Stimulated activated CD8-positive, alpha-beta memory T cell treated with anti-CD3 and anti-CD28 coated beads, Interleukin-12 subunit alpha, Interleukin-12 subunit beta, amount 100 ng/mL, for 24 hours (primary cell): ENCODE measurements around the gene PAF1.
A peak's percentile ranks its signal among the peaks of the same experiment; 100 is the strongest.

Source experiments
- DNase-seq: peaks from one replicate; pipeline ENCODE4 v3.0.0-alpha.2; 2020; ENCODE audit errors: extremely low read depth

Gene PAF1

DNA sequence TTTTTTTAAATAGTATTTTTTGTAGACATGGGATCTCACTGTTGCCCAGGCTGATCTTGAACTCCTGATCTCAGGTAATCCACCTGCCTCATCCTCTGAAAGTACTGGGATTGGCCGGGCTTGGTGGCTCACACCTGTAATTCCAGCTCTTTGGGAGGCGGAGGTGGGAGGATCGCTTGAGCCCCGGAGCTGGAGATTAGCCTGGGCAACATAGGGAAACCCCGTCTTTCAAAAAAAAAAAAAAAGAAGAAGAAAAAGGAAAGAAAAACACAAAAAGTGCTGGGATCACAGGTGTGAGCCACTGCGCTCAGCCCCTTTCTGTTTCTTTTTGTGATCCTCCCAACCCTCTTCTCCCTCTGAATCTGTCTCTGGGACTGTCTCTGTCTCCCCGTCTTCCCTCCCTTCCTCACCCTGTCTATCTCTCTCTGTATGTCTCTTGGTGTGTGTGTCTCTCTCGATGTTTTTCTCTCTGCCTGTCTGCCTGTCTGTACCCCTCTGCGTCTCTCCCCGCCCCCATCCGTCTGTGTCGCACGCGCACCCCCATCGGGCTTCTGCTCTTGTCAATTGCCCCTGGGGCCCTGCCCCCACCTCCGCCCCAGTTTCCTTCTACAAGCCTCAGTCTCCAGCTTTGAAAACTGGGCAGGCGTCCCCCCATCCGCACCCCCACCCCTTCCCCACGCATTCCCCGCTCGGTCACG is 15.2 kb upstream of the PAF1 start:
- DNase-seq = no peak

DNA sequence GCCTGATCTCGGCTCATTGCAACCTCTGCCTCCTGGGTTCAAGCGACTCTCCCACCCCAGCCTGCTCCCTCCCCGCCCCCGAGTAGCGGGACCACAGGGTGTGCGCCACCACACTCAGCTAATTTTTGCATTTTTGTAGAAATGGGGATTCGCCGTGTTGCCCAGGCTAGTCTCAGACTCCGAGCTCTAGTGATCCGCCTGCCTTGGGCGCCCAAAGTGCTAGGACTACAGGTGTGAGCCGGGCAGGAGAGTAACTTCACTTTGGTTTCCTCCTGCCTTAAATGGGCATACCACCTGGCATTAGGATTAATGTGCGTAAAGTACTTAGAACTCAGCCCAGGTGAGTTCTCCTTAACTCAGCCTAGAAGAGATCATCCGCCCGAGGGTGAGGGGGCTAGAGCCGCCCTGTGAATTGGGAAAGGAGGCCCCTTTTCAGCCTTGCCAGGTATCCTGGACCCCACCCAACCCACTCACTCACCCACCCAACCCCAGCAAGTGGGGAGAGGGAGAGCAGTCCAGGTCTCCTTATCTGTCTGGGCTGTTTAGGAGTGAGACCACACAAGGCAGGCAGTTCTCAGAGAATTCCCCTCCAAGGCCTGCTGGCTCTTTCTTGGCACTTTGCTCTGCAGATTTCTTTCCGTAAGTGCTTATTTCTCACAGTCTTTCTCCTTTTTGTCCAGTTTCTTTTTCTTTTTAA is 14.5 kb upstream of the PAF1 start:
- no peak for DNase-seq

DNA sequence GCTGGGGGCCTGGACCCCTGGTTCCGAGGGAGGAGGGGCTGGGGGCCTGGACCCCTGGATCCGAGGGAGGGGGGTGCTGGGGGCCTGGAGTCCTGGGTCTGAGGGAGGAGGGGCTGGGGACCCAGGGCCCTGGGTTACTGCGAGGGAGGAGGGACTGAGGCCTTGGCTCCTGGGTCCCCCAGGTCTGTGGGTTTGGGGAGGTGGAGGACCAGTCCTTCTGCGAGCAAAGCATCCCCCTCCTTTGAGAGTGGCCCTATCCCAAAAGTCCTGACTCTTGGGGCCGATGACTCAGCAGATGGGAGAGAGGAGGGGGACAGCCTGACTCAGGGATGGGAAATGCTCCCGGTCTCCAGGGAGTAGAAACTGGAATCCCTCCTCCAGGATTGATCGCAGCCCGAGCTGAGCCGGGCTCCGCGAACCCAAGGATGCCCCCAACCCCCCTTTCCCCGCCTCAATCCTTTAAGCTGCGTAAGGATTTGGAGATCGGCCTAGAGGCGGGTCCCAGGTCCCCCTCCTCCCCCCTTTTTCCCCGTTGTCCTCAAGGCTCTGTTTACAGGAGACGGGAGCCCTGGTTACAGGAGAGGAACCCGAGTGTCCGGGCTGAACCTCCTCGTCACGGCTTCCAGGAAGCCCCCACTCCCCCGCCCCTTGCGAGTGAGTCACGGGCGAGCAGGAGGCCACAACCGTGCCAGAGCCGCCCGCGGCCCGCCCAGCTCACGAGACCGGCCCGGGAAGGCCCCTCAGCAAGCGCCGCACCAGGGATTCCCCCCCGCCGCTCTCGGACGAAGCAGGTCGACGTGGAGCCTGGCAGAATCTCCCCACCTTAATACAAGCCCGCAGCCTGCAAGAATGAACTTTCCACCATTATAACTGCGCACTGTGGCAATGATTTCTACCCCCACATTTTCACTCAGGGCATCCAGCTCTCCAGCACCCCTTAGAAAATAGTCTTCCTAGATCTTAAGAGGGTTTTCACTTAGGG is 12.7 kb upstream of the PAF1 start:
- DNase-seq = peak; percentile 91

DNA sequence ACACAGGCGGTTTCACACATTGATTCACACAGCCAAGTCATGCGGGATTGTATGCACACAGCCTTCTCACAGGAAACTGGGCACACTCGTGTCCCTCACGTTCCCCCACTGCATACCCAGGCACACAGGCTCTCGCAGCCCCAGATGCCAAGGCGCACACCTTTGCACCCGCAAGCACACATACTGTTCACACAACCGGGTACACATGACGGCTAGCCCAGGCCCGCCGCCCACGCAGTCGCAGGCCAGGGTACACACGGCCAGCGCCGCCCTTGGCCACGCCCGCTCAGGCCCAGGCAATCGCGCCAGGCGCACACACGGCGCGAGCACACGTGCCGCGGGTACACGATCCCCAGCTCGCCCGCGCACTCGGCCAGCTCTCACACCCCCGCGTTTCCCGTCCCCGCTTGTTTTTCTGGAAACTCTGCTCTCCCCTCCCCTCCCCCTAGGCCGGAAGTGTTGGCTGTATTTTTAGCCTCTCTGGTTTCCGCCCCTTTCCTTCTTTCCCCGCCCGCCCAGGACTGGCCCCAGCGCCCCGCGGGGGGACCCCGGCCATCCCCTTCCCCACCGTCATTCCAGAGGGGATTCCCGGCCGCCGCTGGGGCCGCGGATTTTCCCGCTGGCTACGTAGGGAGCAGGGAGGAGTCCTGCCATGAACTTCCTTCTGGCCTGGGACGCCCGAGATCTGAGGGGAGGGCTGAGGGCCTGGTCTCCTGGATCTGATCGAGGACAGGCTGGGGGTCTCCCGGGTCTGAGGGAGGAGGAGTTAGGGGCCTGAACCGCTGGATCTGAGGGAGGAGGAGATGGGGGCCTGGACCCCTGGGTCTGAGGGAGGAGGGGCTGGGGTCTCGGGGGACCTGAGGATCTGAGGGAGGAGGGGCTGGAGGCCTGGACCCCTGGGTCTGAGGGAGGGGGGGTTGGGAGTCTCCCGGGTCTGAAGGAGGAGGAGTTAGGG is 11.7 kb upstream of the PAF1 start:
- DNase-seq = peak; percentile 69

DNA sequence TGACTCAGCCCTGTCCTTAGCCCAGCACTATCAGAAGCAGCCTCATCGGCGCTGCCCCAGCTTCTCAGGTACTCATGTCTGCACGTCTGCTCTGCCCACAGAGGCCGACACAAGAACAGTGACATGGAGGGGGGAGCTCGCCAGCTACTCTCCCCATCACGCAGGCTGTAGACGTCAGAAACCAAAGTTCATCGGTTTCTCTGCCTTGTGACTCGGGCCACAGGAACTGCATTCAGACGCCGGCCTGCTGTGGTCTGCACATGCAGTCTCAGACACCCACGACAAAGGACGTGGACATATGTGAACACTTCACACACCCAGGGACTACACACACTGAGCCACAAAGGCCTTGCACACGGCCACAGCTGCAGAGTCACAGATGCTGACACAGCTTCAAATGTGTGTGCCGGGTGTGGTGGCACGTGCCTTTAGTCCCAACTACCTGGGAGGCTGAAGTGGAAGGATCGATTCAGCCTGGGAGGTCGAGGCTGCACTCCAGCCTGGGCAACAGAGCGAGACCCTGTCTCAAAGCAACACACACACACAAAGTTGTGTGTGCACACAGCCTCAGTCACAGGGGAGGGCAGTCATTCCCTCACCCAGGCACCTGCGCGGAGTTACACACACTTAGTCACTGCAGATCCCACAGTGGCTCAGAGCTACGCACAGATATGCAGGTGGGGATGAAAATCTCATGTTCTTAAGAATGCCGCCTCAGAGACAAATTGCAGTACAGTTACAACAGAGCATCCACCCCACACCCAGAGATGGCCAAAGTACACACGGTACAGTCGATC is 10.8 kb upstream of the PAF1 start:
- peak; percentile 61 for DNase-seq

DNA sequence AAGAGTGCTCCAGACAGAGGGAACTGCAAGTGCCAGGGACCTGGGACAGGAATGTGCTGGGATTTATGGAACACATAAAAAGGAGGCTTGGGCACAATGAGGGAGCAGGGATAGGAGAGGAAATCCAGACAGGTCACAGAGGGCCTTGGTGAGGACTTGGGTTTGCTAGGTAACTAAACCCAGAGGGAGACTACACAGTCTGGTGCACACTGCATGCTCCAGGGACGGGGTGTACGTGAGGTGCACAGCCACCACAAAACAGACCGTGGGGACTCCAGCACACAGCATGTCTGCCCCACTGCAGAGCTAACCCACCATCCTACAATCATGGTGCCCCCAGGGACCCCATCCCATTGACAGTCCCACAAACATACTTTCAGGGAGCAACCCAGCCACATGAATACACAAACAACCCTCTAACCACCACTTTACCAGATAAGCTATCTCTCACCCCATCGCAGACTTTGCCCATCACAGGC is 10.2 kb upstream of the PAF1 start:
- no peak for DNase-seq

DNA sequence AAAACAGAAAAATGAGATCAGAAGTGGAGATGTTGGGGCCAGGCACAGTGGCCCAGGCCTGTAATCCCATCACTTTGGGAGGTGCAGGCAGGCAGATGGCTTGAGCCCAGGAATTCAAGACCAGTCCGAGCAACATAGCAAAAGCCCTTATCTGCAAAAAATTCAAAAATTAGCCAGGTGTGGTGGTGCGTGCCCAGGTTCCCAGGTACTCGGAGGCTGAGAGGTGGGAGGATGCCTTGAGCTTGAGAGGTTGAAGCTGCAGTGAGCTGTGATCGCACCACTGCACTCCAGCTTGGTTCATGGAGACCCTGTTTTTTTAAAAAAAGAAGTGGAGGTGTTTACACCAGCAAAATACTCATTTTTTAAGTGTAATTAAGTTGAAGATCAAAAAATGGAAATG is 9.2 kb upstream of the PAF1 start:
- DNase-seq = no peak

DNA sequence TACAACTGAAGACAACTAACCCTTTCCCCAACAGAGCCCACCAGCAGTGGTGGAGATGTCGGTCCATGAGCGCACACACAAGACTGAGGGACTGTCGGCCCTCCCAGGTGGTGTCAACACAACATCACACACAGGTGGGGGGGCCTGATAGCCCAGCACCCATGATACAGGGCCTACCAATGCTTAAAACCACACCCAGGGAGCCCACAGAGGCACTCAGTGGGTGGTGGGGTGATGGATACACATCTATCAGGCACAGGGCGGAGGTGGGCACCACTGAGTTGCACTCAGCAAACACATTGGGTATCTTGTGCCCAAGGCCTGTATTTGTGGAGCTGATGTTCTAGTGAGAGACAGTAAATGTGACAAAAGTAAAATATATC is 8.8 kb upstream of the PAF1 start:
- DNase-seq = no peak

DNA sequence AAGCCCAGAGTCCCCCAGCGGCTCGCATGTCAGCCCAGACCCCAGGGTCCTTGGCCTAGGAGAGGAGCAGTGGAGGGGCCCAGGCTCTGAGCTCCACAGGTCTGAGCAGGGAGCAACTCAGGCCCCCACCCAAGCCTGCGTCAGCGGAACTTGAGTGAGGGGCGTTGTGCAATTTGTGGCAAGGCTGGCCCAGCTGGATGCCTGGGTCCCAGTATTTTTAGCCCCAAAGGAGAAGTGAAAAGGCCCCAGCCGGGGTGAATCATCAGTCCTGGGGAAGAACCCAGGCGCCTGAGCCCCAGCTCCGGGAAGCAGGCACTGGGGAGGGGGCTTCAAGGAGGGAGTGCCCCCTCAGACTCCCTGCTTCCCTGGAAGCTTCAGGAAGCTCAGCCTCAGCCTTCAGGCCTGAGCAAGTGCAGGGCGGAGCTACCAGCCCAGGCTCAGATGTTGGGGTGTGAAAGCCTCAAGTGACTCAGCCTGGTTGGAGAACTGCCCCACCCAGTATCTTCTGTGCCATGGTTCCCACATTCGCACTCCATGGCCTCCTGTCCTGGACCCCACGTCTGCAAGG is 7.5 kb upstream of the PAF1 start:
- DNase-seq = no peak

DNA sequence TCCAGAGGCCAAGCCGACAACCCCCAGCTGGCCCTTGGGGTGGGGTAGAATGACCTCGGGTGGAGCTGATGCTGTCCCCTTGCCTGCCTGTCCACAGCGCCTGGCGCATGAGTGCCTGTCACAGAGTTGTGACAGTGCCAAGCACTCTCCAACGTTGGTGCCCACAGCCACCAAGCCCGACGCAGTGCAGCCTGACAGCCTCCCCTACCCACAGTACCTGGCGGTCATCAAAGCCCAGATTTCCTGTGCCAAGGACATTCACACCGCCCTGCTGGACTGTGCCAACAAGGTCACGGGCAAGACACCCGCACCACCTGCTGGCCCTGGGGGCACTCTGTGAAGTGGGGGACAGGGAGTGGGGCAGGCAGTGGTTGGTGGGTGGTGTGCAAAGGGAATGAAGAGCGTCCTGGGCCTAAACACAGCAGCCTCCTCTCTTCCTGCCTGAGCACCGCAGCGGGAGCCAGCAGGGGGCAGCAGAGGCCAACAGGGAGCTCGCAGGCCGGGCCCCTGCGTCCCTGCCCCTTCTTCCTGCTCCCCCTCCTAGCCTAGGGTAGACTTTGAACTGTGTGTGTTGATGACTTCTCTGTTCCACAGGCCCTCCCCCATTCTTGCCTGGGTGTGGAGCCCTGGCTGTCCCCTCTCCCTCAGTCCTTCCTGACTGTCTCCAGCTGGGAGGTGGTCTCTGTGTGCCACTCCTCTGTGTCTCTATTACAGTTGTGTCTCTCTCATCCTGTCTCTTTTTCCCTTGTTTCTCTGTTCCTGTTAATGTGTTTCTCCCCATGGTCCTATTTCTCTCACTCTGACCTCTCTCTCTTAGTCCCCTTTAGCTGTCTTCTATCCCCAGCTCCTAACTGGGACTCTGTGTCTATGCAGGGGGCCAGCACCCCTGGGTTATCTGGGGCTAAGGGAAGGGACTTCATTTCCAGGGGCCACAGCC is 6.7 kb upstream of the PAF1 start:
- DNase-seq = peak; percentile 84

DNA sequence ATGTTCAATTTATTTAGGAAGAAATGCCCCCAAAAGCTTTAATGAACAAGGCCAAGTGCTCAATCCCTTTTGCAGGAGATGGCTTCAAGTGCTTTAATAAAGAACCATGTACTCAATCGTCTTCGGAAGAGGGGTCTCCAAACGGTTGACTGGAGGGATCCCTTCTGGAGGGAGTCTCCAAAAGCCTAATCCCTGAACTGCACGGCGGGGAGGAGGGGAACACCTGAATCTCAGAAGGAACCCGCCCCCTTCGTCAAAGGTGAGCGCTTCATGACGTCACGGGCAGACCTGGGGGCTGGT is 505 bp downstream of the PAF1 start:
- DNase-seq = no peak

DNA sequence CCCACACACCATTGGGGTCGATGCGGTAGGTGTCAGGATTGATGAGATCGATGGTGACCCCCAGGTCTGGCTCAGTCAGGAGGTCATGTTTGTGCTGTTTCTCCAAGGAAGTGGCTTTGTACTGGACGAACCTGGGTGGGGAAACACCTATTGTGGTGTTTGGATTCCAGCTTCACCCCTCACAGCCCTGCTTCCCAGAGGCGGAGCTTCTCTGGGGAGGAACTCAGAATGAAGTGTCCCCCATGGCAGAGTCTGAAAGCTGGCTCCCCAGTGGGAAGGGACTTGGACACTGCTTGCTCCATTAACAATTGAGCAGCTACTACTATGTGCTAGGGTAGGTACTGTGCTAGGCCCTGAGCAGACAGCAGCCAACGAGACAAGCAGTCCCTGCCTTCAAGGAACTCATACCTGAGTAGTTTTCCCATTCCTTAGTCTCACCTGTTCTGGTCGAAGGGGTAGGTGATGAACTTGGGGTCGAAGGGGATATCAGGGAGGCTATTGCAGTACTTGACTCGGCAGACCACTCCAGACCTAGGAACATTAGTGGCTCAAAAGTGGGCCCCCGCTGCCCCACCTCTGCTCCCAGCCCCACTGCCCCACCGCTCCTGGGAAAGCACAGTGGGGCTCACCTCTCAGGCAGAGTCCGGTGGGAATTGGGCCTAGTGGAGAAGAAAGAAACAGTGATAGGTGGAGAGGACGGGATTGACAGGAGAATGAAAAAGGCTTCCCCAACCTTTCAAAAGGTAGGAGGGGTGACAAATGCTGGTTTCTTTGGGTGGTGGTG is 1.1 kb downstream of the PAF1 start:
- no peak for DNase-seq

DNA sequence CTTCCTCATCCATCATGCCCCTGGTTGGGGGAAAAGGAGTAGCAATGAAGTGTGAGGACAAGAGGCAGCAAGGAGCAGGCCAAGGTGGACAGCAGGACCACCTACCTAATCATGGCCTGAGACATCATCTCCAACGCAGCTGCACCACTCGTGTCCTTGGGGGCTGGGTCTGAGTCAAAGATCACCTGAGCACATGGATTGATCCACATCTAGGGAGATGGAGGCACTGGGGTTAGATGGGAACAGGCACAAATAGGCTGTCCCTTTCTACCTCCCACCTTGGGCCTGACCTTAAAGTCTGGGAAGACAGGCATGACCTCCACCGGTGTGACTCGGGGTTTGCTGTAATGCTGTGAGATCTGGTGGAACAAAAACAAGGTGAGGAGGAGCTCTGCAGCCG is 2.2 kb downstream of the PAF1 start:
- no peak for DNase-seq

DNA sequence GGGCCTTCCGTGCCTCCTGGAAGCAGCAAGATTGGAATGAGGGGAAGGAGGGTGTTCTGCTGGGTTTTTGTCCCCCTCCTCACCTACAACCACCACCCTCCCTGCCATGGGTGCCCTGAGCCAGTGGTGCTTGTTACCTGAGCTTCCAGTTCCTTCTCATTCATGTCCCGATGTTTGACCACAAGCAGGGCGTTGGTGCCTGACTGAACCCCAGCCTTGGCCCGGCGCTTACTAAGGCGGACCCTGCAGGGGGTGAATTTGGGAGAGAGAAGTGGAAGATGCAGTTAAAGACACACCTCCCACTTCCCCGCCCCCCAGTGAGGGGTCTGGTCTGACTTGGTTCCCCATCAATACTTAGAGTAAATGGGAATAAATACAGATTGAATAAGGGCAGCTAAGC is 4.3 kb downstream of the PAF1 start:
- no peak for DNase-seq

DNA sequence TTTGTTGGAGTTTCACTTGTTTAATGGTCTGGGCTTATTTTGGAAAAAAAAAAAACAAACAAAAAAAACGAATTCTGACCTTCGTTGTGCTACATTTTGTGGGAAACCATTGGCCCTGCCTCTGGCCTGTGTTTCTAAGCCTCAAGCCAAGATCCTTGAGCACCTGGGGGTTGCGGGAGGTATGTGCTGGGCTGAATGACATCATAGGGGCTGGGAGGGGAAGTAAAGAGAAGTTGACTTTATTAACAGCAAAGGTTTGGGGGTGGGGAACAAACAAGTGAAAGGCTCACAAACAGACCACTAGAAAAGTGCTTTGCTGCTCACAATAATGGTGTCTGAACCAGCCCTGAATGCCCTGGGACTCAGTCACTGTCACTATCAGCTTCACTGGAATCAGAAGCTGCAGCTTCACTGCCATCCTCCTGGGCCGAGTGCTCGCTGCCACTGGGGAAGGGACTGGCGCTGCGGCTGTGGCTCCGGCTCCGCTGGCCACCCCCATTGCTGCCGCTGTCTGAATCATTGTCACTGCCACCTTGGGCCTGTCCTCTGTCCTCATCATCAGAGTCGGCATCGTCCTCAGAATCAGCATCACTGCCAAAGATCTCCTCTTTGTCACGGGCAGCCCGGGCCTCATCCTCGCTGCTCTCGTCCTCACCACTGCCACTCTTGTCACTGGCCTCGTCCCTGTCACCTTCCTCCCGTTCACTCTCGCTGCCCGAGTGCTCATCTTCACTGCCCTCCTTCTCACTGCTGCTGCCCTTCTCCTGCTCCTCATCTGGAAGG is 5.1 kb downstream of the PAF1 start:
- DNase-seq = no peak

DNA sequence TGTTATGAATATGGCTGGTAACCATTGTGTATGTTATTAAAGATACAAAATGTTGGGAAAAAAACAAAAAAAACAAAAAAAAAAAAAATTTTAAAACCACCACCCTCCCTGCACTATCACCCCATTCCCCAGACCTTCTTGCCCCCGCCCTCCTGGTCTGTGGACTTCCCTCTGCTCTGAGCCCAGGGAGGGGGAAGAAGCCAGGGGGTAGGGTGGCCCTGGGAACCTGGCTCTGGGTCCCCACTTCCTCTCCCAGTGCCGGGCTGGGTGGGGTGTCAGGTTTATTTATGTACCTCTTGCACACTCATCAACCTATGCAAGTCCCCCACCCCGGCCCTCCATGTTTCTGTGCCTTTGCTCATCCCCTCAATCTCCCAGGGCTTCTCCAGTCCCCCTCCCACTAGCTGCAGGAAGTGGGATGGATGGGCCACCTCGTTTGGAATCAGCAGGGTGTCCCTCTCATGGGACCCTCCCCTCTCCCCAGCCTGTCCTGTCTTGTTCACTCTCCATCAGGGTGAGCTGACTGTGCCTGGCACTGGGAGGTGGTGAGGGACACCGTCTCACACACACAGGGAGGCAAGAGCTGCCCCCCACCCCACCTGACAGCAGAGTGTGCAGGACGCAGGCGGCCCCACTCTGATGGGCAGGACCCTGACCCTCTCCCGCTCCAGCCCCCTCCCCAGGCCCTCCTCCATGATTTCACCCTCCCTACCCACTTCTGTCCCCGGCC is 5.9 kb downstream of the PAF1 start:
- DNase-seq = no peak
